Measurements from ENCODE around the gene SLC39A9.

- no peak for TF ChIP-seq CTCF (IDR thresholded peaks at IDR 0.05)
- no peak for TF ChIP-seq POLR2A (IDR thresholded peaks at IDR 0.05; ENCODE audit: low read depth)
- no peak for TF ChIP-seq POLR2AphosphoS5 (IDR thresholded peaks at IDR 0.05)
Measured at GRCh38 chr14:69471916-69472315, 73.4 kb downstream of the SLC39A9 start.
